Cardiac muscle cell (in vitro differentiated cells and primary cell): ENCODE data around the gene CDIP1. TPM values are rescaled to one million over a fixed set of nuclear protein-coding genes. Genes with fewer than 3 reads are reported as not detected.

Source experiments
- DNase-seq, 2 donors: peaks; one replicate each; pipeline versions ENCODE4 v3.0.0 to v3.0.0-alpha.2; 2010 to 2017; ENCODE audit warnings: low read depth in 1 of 2, low spot score in 1 of 2
- H3K27ac ChIP-seq: fragments of 200-600 bp; sonication (generic); 2 replicates; pipeline ENCODE4 v1.5.1; 2016
- H3K27me3 ChIP-seq: fragments of 200-600 bp; sonication (generic); 2 replicates; pipeline ENCODE4 v1.6.0; 2016; ENCODE audit warnings: control low read depth
- H3K36me3 ChIP-seq: fragments of 200-600 bp; sonication (generic); 2 replicates; pipeline ENCODE4 v1.5.1; 2016; ENCODE audit warnings: control low read depth
- H3K4me1 ChIP-seq: fragments of 200-600 bp; sonication (generic); 2 replicates; pipeline ENCODE4 v1.8.1; 2017; ENCODE audit warnings: low read depth, mild to moderate bottlenecking, mixed run types
- H3K4me3 ChIP-seq: fragments of 200-600 bp; sonication (generic); 2 replicates; pipeline ENCODE4 v1.5.1; 2016; ENCODE audit warnings: mild to moderate bottlenecking
- H3K9me3 ChIP-seq: fragments of 200-600 bp; sonication (generic); 2 replicates; pipeline ENCODE4 v1.5.1; 2017; ENCODE audit warnings: low read depth, mild to moderate bottlenecking, control low read depth
- polyA plus RNA-seq: library from polyadenylated mRNA; unstranded; fragments of >200 nt; fragmentation: Nextera tagmentation; extraction: Ambion mirVana; gene quantifications from 2 replicates; pipeline ENCODE4 v1.2.1, GENCODE V29; 2016
- total RNA-seq: library from RNA; depleted of rRNA; stranded (reverse); fragments of >200 nt; gene quantifications from 2 replicates; pipeline ENCODE4 v1.2.3, GENCODE V29; 2016
- TF ChIP-seq, protein P1 (sequence below): IDR thresholded peaks from 2 replicates; pipeline ENCODE4 v1.5.1; 2012; ENCODE audit warnings: low read depth, mild to moderate bottlenecking, low read length

Gene CDIP1
- total and polyA plus RNA-seq, 2 experiments from 2014 or later = 55.8 to 87.6 TPM

DNA sequence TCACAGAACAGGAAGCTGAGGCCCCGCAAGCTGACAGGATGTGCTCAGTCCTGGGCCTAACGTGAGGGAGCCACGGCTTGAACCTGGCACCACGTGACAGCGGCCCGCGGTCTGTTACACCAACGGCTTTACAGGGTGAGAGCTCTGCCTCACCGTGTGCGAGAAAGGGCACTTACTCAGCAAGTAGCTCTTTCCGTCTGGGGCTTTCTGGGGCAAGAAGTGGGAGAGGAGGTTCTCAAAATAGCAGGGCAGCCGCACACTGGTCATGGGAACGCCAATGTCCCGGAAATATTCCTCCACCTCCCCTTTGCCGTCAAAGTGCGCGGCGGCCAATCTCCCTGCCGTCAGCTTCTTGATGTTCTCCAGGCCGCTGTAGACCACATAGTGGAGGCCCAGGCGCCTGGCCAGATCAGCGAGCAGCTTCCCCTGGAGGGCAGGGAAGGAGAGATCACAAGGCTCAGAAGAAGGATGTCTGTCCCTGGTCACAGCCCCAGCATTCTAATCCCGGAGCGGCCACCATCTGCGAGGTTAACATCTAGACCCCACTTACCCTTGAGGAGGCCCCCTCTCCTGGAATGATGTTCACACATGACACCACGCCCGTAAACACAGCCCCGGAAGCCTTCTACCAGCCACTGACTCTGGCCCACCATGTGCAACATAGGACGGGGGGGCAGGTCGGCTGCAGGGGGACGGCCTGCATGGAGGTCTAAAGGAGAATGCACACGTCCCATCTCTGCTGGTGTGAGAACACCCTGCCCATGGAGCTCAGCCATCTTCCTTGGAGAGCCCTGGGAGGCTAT, 72.4 kb downstream of the CDIP1 start:
- Histone ChIP-seq H3K4me1 (no peaks in the 10 kb centered on the region), H3K4me3 (no peak overlapping the region), H3K36me3 (peaks cover 3% of the 10 kb centered on the region), H3K9me3 (no peaks in the 10 kb centered on the region), H3K27ac (peak overlapping the region; percentile 0), H3K27me3 (no peaks in the 10 kb centered on the region)
- peak in 1 of 2 donors; percentile 27 for DNase-seq
- TF ChIP-seq, protein P1, sequence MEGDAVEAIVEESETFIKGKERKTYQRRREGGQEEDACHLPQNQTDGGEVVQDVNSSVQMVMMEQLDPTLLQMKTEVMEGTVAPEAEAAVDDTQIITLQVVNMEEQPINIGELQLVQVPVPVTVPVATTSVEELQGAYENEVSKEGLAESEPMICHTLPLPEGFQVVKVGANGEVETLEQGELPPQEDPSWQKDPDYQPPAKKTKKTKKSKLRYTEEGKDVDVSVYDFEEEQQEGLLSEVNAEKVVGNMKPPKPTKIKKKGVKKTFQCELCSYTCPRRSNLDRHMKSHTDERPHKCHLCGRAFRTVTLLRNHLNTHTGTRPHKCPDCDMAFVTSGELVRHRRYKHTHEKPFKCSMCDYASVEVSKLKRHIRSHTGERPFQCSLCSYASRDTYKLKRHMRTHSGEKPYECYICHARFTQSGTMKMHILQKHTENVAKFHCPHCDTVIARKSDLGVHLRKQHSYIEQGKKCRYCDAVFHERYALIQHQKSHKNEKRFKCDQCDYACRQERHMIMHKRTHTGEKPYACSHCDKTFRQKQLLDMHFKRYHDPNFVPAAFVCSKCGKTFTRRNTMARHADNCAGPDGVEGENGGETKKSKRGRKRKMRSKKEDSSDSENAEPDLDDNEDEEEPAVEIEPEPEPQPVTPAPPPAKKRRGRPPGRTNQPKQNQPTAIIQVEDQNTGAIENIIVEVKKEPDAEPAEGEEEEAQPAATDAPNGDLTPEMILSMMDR = no peak

DNA sequence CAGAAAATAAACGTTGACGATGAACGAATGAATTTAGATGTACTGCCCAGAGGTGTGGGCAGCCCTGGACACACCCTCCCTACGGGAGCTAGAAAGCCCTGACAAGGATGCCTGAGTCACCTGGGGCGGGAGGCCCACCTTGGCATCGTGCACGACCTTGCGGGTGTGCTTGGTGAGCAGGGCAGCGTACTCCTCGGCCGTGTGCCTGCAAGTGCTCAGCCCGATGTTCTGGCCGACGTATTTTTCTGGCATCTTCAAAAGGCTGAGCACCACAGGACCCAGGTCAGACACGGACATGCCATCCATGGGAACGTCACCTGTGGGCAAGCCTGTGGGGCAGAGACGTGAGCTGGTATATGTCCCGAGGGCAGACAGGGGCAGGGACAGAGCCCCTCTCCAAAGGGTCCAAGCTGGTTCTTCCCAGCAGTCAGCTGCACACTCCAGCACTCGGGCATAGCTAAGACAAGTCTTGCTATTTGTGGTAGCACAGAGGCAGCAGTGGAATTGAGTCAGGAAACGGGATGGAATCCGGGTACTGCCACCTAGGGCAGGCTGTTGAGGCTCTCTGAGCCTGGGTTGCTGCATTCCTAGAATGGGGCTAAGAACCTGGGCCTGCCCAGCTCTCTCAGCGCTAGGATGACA, 74.9 kb downstream of the CDIP1 start:
- DNase-seq = no peak
- TF ChIP-seq, protein P1 = no peak
- Histone ChIP-seq H3K27ac (no peak overlapping the region), H3K27me3 (no peaks in the 10 kb centered on the region), H3K4me1 (no peaks in the 10 kb centered on the region), H3K9me3 (no peaks in the 10 kb centered on the region), H3K36me3 (peaks cover 5% of the 10 kb centered on the region), H3K4me3 (no peak overlapping the region)

DNA sequence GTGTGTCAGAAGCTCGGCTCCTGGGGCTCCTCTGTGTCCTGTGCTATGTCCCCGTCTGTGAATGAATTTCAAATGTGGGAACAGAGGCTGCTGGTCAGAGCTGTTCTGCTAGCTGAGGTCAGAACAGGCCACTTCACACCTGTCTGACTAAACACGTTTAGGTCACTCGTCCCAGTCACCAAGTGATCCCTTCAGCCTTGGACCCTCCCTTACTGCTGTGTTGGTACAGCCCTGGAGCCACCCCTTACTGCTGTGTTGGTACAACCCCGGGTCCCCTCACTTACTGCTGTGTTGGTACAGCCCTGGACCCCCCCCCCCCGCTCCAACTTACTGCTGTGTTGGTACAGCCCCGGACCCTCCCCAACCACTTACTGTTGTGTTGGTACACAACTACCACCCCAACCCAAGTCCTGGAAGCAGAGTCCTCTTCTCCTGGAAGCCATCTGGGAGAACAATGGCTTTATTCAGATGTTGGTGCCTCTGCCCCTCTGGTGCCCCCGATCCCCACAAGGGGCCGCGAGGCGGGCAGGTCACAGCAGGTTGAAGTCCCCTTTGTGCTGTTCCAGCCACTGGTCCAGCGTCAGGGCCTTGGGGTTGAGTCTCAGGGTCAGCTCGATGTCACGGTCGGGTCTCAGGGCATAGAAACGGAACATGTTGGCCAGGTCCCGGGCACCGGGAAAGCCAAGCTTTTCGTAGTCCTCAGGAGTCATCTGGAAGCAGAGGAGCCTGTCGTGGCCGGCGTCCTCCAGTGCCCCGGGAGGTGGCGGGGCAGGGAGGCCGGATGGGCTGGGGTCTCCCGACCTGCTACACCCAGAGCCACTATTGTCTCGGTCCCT, 77.1 kb downstream of the CDIP1 start:
- H3K4me1 ChIP-seq = no peaks in the 10 kb centered on the region
- no peaks in the 10 kb centered on the region for H3K9me3 ChIP-seq
- no peak overlapping the region for H3K4me3 ChIP-seq
- no peaks in the 10 kb centered on the region for H3K27me3 ChIP-seq
- peaks cover 15% of the 10 kb centered on the region for H3K36me3 ChIP-seq
- TF ChIP-seq, protein P1 = no peak
- no peak overlapping the region for H3K27ac ChIP-seq
- DNase-seq = peak in 1 of 2 donors; percentile 3

DNA sequence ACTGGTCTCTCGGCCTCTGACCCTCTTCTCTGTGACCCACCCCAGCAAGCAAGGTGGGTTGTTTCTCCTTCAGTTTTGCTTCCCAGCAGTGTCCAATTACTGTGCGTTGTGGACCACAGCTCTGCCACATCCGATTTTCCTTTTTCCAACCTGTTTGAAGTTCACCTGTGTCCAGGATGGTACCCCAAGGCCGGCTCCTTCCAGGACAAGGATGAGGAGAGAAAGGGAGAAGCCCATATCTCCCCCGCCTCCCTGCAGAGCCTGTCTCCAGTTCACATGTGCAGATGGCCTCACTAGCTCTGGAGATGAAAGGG, 77.7 kb downstream of the CDIP1 start:
- DNase-seq = no peak
- no peak overlapping the region for H3K27ac ChIP-seq
- peaks cover 20% of the 10 kb centered on the region for H3K36me3 ChIP-seq

More for the DNA sequence above, 77.7 kb downstream of the CDIP1 start:
- Histone ChIP-seq H3K9me3 (no peaks in the 10 kb centered on the region), H3K27me3 (no peaks in the 10 kb centered on the region), H3K4me3 (no peak overlapping the region), H3K4me1 (no peaks in the 10 kb centered on the region)
- TF ChIP-seq, protein P1 = no peak

Other genes starting within 250 kb of the CDIP1 start
- gene GLIS2, start 222.7 kb downstream of the CDIP1 start, total RNA-seq = 10.4 and 14.5 TPM in 2 replicates
- gene GLIS2, start 222.7 kb downstream of the CDIP1 start, polyA plus RNA-seq = 10.3 and 15.4 TPM in 2 replicates
- 65.1 and 72.5 TPM in 2 replicates for gene PAM16, start 187.5 kb downstream of the CDIP1 start, total RNA-seq
- 71.8 and 82.8 TPM in 2 replicates for gene PAM16, start 187.5 kb downstream of the CDIP1 start, polyA plus RNA-seq
- 23.3 and 33.3 TPM in 2 replicates for gene VASN, start 166.9 kb downstream of the CDIP1 start, total RNA-seq
- 18.9 and 30.5 TPM in 2 replicates for gene VASN, start 166.9 kb downstream of the CDIP1 start, polyA plus RNA-seq
- 33.0 and 66.5 TPM in 2 replicates for gene CORO7, start 122.2 kb downstream of the CDIP1 start, total RNA-seq
- 54.2 and 62.1 TPM in 2 replicates for gene CORO7, start 122.2 kb downstream of the CDIP1 start, polyA plus RNA-seq
- gene DNAJA3, start 112.9 kb downstream of the CDIP1 start, total RNA-seq = 62.1 and 70.7 TPM in 2 replicates
- 60.5 and 70.8 TPM in 2 replicates for gene DNAJA3, start 112.9 kb downstream of the CDIP1 start, polyA plus RNA-seq
- gene NMRAL1, start 64.1 kb downstream of the CDIP1 start, total RNA-seq = 45.4 and 64.5 TPM in 2 replicates
- 32.4 and 46.9 TPM in 2 replicates for gene NMRAL1, start 64.1 kb downstream of the CDIP1 start, polyA plus RNA-seq
- gene HMOX2, start 62.4 kb downstream of the CDIP1 start, total RNA-seq = 61.5 and 69.8 TPM in 2 replicates
- gene HMOX2, start 62.4 kb downstream of the CDIP1 start, polyA plus RNA-seq = 83.7 and 101 TPM in 2 replicates
- gene C16orf96, start 17.6 kb upstream of the CDIP1 start, total RNA-seq = 1.9 and 3.6 TPM in 2 replicates
- gene C16orf96, start 17.6 kb upstream of the CDIP1 start, polyA plus RNA-seq = 0.24 and 0.39 TPM in 2 replicates
- gene UBALD1, start 76.1 kb upstream of the CDIP1 start, total RNA-seq = 33.6 and 42.9 TPM in 2 replicates
- gene UBALD1, start 76.1 kb upstream of the CDIP1 start, polyA plus RNA-seq = 46.6 and 47.3 TPM in 2 replicates
- 58.2 and 66.6 TPM in 2 replicates for gene MGRN1, start 86.1 kb upstream of the CDIP1 start, total RNA-seq
- 42.6 and 47.2 TPM in 2 replicates for gene MGRN1, start 86.1 kb upstream of the CDIP1 start, polyA plus RNA-seq
- 84.4 and 139 TPM in 2 replicates for gene NUDT16L1, start 154.8 kb upstream of the CDIP1 start, total RNA-seq
- gene NUDT16L1, start 154.8 kb upstream of the CDIP1 start, polyA plus RNA-seq = 141 and 157 TPM in 2 replicates
- gene ANKS3, start 195.5 kb upstream of the CDIP1 start, total RNA-seq = 38.7 and 40.3 TPM in 2 replicates
- gene ANKS3, start 195.5 kb upstream of the CDIP1 start, polyA plus RNA-seq = 35.2 and 37.6 TPM in 2 replicates
- 0.77 and 1.2 TPM in 2 replicates for gene DNAAF8, start 195.8 kb upstream of the CDIP1 start, total RNA-seq
- 0.07 and 1.2 TPM in 2 replicates for gene DNAAF8, start 195.8 kb upstream of the CDIP1 start, polyA plus RNA-seq
- gene ZNF500, start 228.4 kb upstream of the CDIP1 start, total RNA-seq = 20.4 and 32.7 TPM in 2 replicates
- 17.0 and 23.8 TPM in 2 replicates for gene ZNF500, start 228.4 kb upstream of the CDIP1 start, polyA plus RNA-seq
- gene SEPTIN12, start 249.6 kb upstream of the CDIP1 start, total RNA-seq = 1.7 and 2.9 TPM in 2 replicates
- gene SEPTIN12, start 249.6 kb upstream of the CDIP1 start, polyA plus RNA-seq = 2.2 and 7.3 TPM in 2 replicates